ENCODE measurements around the gene TMEM248.

GRCh38 chr7:66939325-66939724 lies 18.3 kb downstream of the TMEM248 start:
- TF ChIP-seq YY1 (IDR thresholded peaks at IDR 0.05; ENCODE audit: insufficient read depth, insufficient read length) (no peak), ZNF274 (IDR thresholded peaks at IDR 0.05; ENCODE audit: low read depth, low read length) (no peak), SUZ12 (IDR thresholded peaks at IDR 0.05; ENCODE audit: extremely low read depth, insufficient read depth, insufficient read length) (no peak)
